Measurements from ENCODE around the gene CASP10. TPM values are rescaled to one million over a fixed set of nuclear protein-coding genes. Genes with fewer than 3 reads are reported as not detected.

Gene CASP10
- polyA plus RNA-seq, 1 of the 3 experiments (the other 2 are of a cell fraction), result 0.12 TPM

DNA sequence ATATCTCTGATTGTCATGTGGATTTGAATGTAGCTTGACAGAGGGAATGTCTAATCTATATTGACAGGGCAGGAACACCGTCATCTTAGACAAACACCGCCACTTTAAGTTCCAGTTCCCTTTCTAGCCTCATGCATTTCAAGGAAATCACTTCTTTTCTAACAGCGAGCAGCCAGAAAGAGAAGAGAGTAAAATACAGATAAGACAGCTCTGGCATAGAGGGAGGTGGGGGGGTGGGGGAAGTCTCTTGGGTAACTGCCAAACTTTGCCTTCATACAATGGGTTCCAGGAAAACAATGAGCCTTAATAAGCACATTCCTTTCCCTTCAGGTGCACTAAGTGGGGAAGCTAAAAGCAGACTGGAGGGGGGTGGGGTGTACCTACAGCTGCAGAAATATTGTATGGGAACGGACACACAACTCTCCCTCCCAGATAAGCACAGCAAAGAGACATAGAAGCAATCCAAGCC lies 37.2 kb downstream of the CASP10 start:
- 76% methylated on average over 4 of the region's 4 CpGs for WGBS (ENCODE audit: low lambda C conversion rate)
- no peak for TF ChIP-seq RAD21 (IDR thresholded peaks at IDR 0.05; ENCODE audit: low read length)
- TF ChIP-seq, protein P1, sequence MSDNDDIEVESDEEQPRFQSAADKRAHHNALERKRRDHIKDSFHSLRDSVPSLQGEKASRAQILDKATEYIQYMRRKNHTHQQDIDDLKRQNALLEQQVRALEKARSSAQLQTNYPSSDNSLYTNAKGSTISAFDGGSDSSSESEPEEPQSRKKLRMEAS (IDR thresholded peaks at IDR 0.05; ENCODE audit: low read depth), result no peak
- TF ChIP-seq JUND (IDR thresholded peaks at IDR 0.05), result no peak
- TF ChIP-seq MXI1 (IDR thresholded peaks at IDR 0.05; ENCODE audit: low read depth, low read length), result no peak

DNA sequence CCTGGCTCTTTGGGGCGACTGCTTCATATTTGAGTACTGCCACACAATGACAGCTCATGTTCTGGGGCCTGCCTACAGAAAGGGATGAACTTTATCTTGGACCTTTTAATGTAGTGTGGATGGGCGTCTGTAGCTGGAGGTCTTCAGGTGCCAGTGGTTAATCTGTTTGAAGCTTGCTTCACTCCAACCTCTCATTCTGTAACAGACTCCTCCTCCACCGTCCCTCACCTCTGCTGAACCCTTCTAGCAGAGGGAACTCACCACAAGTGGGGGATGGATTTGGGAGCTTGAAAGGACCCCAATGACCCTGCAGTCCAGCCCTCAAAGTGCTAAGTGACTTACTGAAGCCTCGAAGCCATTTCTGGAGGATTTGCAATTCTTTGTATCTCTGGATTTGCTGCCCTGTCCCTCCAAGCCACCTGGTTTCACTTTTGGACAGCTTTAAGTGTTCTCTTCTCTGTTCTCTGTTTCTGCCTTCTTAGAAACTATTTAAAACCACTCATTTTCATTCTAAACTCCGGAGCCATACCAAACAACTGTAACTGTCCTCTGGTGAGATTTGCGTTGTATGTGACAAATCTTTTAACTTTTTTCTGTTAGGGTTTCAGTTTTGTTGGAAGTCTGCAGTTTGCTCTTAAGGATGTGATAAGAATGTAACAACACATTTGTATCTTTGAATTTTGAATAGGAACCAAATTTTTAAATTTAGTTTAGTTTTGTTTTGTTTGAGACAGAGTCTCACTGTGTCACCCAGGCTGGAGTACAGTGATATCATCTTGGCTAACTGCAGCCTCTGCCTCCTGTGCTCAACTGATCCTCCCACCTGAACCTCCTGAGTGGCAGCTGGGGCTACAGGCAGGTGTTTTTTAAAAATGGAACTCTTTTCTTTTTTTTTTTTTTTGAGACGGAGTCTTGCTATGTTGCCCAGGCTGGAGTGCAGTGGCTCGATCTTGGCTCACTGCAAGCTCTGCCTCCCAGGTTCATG lies 40.4 kb downstream of the CASP10 start:
- ChIA-PET POLR2A (no interaction called here), CTCF (interaction anchor here (1.8 kb wide), 1 partner anchor 9 kb away, joined by 9 read pairs; no protein-coding TSS in a partner anchor)
- Histone ChIP-seq H3K36me3 (replicated peaks in 1 of 2; ENCODE audit: control insufficient read depth in 1 of 2, insufficient read depth in 2 of 2, low read length in 1 of 2) (no peaks in the 10 kb centered on the region), H2AFZ (ENCODE audit: low read depth) (peak overlapping the region; percentile 47; the same call in 1 of the 2 replicates), H3K4me2 (peak overlapping the region; percentile 40; the same call in 1 of the 2 replicates), H3F3A (replicated peaks; ENCODE audit: insufficient read depth) (no peaks in the 10 kb centered on the region), H3K27me3 (ENCODE audit: insufficient read depth) (no peaks in the 10 kb centered on the region), H3K79me2 (ENCODE audit: insufficient read depth) (no peaks in the 10 kb centered on the region), H3K9ac (no peak overlapping the region), H3K4me1 (ENCODE audit: control insufficient read depth in 1 of 2, insufficient read depth in 2 of 2, low read depth in 1 of 2, low read length in 1 of 2) (peaks cover 0 to 9% of the 10 kb centered on the region in 2 experiments; a peak in 1 of 4 replicates), H3K27ac (ENCODE audit: low read depth in 2 of 2, low read length in 1 of 2) (no peak overlapping the region), H3K4me3 (ENCODE audit: low read depth in 2 of 2, low read length in 1 of 2) (no peak overlapping the region), H3K9me2 (no peaks in the 10 kb centered on the region), H3K9me3 (no peaks in the 10 kb centered on the region), H4K20me1 (ENCODE audit: insufficient read depth) (no peaks in the 10 kb centered on the region)
- TF ChIP-seq FOXJ3 (CRISPR knock-in tag; IDR thresholded peaks at IDR 0.05) (no peak), GABPA (IDR thresholded peaks at IDR 0.05; ENCODE audit: low read depth) (no peak), TEAD4 (IDR thresholded peaks at IDR 0.05; ENCODE audit: borderline replicate concordance, insufficient read depth) (no peak), SMC3 (IDR thresholded peaks at IDR 0.05; ENCODE audit: low read depth, low read length) (no peak), CHD2 (IDR thresholded peaks at IDR 0.05; ENCODE audit: low read length, partially characterized antibody) (no peak), POLR2AphosphoS5 (IDR thresholded peaks at IDR 0.05; ENCODE audit: low read depth, low read length) (no peak), TCF12 (IDR thresholded peaks at IDR 0.05) (no peak), YY1 (IDR thresholded peaks at IDR 0.05; ENCODE audit: low read depth) (no peak), JUND (IDR thresholded peaks at IDR 0.05) (no peak), MEF2A (IDR thresholded peaks at IDR 0.05; ENCODE audit: borderline replicate concordance, low read depth) (no peak), NFIC (IDR thresholded peaks at IDR 0.05; ENCODE audit: borderline replicate concordance) (no peak), GATA2 (CRISPR knock-in tag; IDR thresholded peaks at IDR 0.05) (no peak)
- TF ChIP-seq, protein P2, sequence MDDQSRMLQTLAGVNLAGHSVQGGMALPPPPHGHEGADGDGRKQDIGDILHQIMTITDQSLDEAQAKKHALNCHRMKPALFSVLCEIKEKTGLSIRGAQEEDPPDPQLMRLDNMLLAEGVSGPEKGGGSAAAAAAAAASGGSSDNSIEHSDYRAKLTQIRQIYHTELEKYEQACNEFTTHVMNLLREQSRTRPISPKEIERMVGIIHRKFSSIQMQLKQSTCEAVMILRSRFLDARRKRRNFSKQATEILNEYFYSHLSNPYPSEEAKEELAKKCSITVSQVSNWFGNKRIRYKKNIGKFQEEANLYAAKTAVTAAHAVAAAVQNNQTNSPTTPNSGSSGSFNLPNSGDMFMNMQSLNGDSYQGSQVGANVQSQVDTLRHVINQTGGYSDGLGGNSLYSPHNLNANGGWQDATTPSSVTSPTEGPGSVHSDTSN (IDR thresholded peaks at IDR 0.05), result no peak
- TF ChIP-seq, protein P3, sequence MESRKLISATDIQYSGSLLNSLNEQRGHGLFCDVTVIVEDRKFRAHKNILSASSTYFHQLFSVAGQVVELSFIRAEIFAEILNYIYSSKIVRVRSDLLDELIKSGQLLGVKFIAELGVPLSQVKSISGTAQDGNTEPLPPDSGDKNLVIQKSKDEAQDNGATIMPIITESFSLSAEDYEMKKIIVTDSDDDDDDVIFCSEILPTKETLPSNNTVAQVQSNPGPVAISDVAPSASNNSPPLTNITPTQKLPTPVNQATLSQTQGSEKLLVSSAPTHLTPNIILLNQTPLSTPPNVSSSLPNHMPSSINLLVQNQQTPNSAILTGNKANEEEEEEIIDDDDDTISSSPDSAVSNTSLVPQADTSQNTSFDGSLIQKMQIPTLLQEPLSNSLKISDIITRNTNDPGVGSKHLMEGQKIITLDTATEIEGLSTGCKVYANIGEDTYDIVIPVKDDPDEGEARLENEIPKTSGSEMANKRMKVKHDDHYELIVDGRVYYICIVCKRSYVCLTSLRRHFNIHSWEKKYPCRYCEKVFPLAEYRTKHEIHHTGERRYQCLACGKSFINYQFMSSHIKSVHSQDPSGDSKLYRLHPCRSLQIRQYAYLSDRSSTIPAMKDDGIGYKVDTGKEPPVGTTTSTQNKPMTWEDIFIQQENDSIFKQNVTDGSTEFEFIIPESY (IDR thresholded peaks at IDR 0.05; ENCODE audit: borderline replicate concordance, low read depth), result no peak
- TF ChIP-seq, protein P4, sequence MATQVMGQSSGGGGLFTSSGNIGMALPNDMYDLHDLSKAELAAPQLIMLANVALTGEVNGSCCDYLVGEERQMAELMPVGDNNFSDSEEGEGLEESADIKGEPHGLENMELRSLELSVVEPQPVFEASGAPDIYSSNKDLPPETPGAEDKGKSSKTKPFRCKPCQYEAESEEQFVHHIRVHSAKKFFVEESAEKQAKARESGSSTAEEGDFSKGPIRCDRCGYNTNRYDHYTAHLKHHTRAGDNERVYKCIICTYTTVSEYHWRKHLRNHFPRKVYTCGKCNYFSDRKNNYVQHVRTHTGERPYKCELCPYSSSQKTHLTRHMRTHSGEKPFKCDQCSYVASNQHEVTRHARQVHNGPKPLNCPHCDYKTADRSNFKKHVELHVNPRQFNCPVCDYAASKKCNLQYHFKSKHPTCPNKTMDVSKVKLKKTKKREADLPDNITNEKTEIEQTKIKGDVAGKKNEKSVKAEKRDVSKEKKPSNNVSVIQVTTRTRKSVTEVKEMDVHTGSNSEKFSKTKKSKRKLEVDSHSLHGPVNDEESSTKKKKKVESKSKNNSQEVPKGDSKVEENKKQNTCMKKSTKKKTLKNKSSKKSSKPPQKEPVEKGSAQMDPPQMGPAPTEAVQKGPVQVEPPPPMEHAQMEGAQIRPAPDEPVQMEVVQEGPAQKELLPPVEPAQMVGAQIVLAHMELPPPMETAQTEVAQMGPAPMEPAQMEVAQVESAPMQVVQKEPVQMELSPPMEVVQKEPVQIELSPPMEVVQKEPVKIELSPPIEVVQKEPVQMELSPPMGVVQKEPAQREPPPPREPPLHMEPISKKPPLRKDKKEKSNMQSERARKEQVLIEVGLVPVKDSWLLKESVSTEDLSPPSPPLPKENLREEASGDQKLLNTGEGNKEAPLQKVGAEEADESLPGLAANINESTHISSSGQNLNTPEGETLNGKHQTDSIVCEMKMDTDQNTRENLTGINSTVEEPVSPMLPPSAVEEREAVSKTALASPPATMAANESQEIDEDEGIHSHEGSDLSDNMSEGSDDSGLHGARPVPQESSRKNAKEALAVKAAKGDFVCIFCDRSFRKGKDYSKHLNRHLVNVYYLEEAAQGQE (IDR thresholded peaks at IDR 0.05; ENCODE audit: low read depth, low read length), result no peak
- no peak for DNase-seq
- WGBS (ENCODE audit: low lambda C conversion rate), result 67% methylated on average over 7 of the region's 8 CpGs

More for the DNA sequence above, 37.2 kb downstream of the CASP10 start:
- no peaks in the 10 kb centered on the region for H3K9me2 ChIP-seq
- H4K20me1 ChIP-seq (ENCODE audit: insufficient read depth), result no peaks in the 10 kb centered on the region
- no peaks in the 10 kb centered on the region for H3K36me3 ChIP-seq (replicated peaks in 1 of 2; ENCODE audit: control insufficient read depth in 1 of 2, insufficient read depth in 2 of 2, low read length in 1 of 2)
- H3K4me2 ChIP-seq, result no peak overlapping the region
- H3K9me3 ChIP-seq, result no peaks in the 10 kb centered on the region
- H3K9ac ChIP-seq, result no peak overlapping the region
- no peak overlapping the region for H3K4me3 ChIP-seq (ENCODE audit: low read depth in 2 of 2, low read length in 1 of 2)
- H3K79me2 ChIP-seq (ENCODE audit: insufficient read depth), result no peaks in the 10 kb centered on the region
- H3K27me3 ChIP-seq (ENCODE audit: insufficient read depth), result no peaks in the 10 kb centered on the region
- no peak overlapping the region for H3K27ac ChIP-seq (ENCODE audit: low read depth in 2 of 2, low read length in 1 of 2)
- DNase-seq, result peak; percentile 27
- H2AFZ ChIP-seq (ENCODE audit: low read depth), result no peak overlapping the region
- POLR2A ChIA-PET, result no interaction called here
- CTCF ChIA-PET, result interaction anchor here (1.3 to 2.3 kb wide), 2 partner anchors 10 to 12 kb away, joined by 4 to 9 read pairs; no protein-coding TSS in a partner anchor
- peaks cover 0 to 9% of the 10 kb centered on the region in 2 experiments; a peak in 1 of 4 replicates for H3K4me1 ChIP-seq (ENCODE audit: control insufficient read depth in 1 of 2, insufficient read depth in 2 of 2, low read depth in 1 of 2, low read length in 1 of 2)
- H3F3A ChIP-seq (replicated peaks; ENCODE audit: insufficient read depth), result no peaks in the 10 kb centered on the region

Measured in SK-N-SH (cell line).